Smooth muscle cell (in vitro differentiated cells): ENCODE measurements around the gene RARB. TPM values are rescaled to one million over a fixed set of nuclear protein-coding genes. Genes with fewer than 3 reads are reported as not detected.
A peak's percentile ranks its signal among the peaks of the same experiment; 100 is the strongest.

ENCODE experiments used
- DNase-seq: peaks from one replicate; lab custom pipeline; 2025; ENCODE audit not compliant: unreplicated experiment; lab: John Stamatoyannopoulos, UW
- H2AFZ ChIP-seq: fragments of 200-600 bp; sonication (generic); 2 replicates; pipeline ENCODE4 v1.6.0; 2016; ENCODE audit warnings: antibody characterized with exemption, low read depth, mild to moderate bottlenecking
- H3F3A ChIP-seq: fragments of 200-600 bp; sonication (generic); 2 replicates; pipeline ENCODE4 v1.6.0; 2017; ENCODE audit warnings: antibody characterized with exemption, low read depth
- H3K27ac ChIP-seq: fragments of 200-600 bp; sonication (generic); 2 replicates; pipeline ENCODE4 v1.5.1; 2016; ENCODE audit warnings: low read depth, mild to moderate bottlenecking
- H3K27me3 ChIP-seq: fragments of 200-600 bp; sonication (generic); 2 replicates; pipeline ENCODE4 v1.6.1; 2016; ENCODE audit warnings: low read depth, mild to moderate bottlenecking
- H3K36me3 ChIP-seq: fragments of 200-600 bp; sonication (generic); 2 replicates; pipeline ENCODE4 v1.5.1; 2016; ENCODE audit warnings: low read depth
- H3K4me1 ChIP-seq: fragments of 200-600 bp; sonication (generic); 2 replicates; pipeline ENCODE4 v1.5.1; 2016; ENCODE audit warnings: low read depth
- H3K4me2 ChIP-seq: fragments of 200-600 bp; sonication (generic); 2 replicates; pipeline ENCODE4 v1.6.0; 2016; ENCODE audit warnings: mild to moderate bottlenecking
- H3K4me3 ChIP-seq: fragments of 200-600 bp; sonication (generic); 2 replicates; pipeline ENCODE4 v1.5.1; 2016; ENCODE audit warnings: mild to moderate bottlenecking
- H3K79me2 ChIP-seq: fragments of 200-600 bp; sonication (generic); 2 replicates; pipeline ENCODE4 v1.6.0; 2016; ENCODE audit warnings: low read depth, mild to moderate bottlenecking
- H3K9ac ChIP-seq: fragments of 200-600 bp; sonication (generic); 2 replicates; pipeline ENCODE4 v1.6.0; 2016; ENCODE audit warnings: low read depth
- H3K9me3 ChIP-seq: fragments of 200-600 bp; sonication (generic); replicated peaks from 2 replicates; pipeline ENCODE4 v1.5.1; 2016; ENCODE audit warnings: low read depth
- H4K20me1 ChIP-seq: fragments of 200-600 bp; sonication (generic); 2 replicates; pipeline ENCODE4 v1.6.0; 2016; ENCODE audit warnings: low read depth
- WGBS: methylation state at CpG from one replicate; pipeline ENCODE4 v1.1.7; 2016; ENCODE audit warnings: low lambda C conversion rate; 5-methylcytosine and 5-hydroxymethylcytosine counted together
- polyA plus RNA-seq: library from polyadenylated mRNA; unstranded; fragments of >200 nt; fragmentation: Nextera tagmentation; extraction: Ambion mirVana; gene quantifications from 2 replicates; pipeline ENCODE4 v1.2.1, GENCODE V29; 2016
- total RNA-seq: library from RNA; depleted of rRNA; stranded (reverse); fragments of >200 nt; gene quantifications from 2 replicates; pipeline ENCODE4 v1.2.3, GENCODE V29; 2014
- TF ChIP-seq, protein P1 (sequence below): fragments of 200-600 bp; sonication (generic); IDR thresholded peaks from 2 replicates; pipeline ENCODE4 v1.5.1; 2017; ENCODE audit warnings: borderline replicate concordance, mild to moderate bottlenecking, antibody characterized with exemption; ENCODE audit not compliant: insufficient read depth, poor library complexity, severe bottlenecking

Gene RARB
- total and polyA plus RNA-seq, 2 experiments from 2014 or later = 88.1 to 106 TPM

DNA sequence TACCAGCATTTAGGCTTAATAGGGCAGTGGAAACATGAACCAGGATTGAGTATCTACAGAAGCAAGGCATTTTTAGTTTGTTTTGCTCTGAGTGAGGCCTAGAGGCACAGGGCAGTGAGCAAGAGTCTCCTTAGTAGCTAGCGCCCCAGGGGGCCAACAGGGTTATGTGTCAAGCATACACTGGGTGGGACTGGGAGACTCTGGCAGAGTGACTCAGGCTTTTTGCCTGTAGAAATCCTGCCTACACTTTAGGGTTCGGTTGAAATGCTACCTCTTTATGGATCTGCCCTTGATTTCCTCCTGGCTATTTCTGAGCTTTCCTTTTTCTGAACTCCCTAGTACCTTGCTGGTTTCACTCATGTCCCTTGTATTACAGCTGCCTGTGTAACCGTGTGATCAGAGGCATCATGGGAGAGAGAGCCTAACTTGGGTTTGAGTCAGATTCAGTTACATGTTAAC is 164.5 kb downstream of the RARB start:
- no peak for DNase-seq
- no peaks in the 10 kb centered on the region for H3K9me3 ChIP-seq
- H3K4me2 ChIP-seq = peak overlapping the region; percentile 60
- peaks cover 39% of the 10 kb centered on the region for H3F3A ChIP-seq
- WGBS = 21% methylated on average over 3 of the region's 3 CpGs
- H3K4me1 ChIP-seq = peaks cover 13% of the 10 kb centered on the region
- H2AFZ ChIP-seq = no peak overlapping the region
- no peaks in the 10 kb centered on the region for H4K20me1 ChIP-seq
- peak overlapping the region; percentile 50 for H3K9ac ChIP-seq
- peak overlapping the region; percentile 88 for H3K27ac ChIP-seq
- TF ChIP-seq, protein P1, sequence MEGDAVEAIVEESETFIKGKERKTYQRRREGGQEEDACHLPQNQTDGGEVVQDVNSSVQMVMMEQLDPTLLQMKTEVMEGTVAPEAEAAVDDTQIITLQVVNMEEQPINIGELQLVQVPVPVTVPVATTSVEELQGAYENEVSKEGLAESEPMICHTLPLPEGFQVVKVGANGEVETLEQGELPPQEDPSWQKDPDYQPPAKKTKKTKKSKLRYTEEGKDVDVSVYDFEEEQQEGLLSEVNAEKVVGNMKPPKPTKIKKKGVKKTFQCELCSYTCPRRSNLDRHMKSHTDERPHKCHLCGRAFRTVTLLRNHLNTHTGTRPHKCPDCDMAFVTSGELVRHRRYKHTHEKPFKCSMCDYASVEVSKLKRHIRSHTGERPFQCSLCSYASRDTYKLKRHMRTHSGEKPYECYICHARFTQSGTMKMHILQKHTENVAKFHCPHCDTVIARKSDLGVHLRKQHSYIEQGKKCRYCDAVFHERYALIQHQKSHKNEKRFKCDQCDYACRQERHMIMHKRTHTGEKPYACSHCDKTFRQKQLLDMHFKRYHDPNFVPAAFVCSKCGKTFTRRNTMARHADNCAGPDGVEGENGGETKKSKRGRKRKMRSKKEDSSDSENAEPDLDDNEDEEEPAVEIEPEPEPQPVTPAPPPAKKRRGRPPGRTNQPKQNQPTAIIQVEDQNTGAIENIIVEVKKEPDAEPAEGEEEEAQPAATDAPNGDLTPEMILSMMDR = peak; percentile 34
- H3K4me3 ChIP-seq = no peak overlapping the region
- no peaks in the 10 kb centered on the region for H3K27me3 ChIP-seq
- H3K79me2 ChIP-seq = no peaks in the 10 kb centered on the region
- H3K36me3 ChIP-seq = peaks cover 13% of the 10 kb centered on the region

DNA sequence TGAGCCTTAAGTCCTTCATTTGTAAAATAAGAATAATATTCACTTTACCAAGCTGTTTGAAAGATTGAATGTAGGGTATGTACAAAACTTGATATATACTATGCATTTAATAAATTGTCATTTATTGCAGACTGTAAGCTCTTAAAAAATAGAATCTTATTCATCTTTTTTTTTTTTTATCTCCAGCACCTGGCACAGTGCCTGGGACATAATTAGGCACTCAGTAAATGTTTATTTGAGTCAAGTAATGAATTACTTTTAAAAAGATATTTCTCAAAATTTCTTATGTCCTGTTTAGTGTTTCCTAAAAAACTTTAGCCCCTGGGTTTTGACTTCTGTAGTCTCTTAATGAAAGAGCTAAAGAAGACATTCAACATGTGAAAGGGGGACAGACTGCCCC is 164.9 kb downstream of the RARB start:
- H4K20me1 ChIP-seq = no peaks in the 10 kb centered on the region
- DNase-seq = no peak
- H3K9me3 ChIP-seq = no peaks in the 10 kb centered on the region
- peaks cover 13% of the 10 kb centered on the region for H3K4me1 ChIP-seq
- H3K36me3 ChIP-seq = peaks cover 16% of the 10 kb centered on the region
- TF ChIP-seq, protein P1 = no peak
- H3K79me2 ChIP-seq = no peaks in the 10 kb centered on the region
- peaks cover 37% of the 10 kb centered on the region for H3F3A ChIP-seq
- peak overlapping the region; percentile 50 for H3K9ac ChIP-seq
- H3K27ac ChIP-seq = peak overlapping the region; percentile 88
- H3K4me2 ChIP-seq = peak overlapping the region; percentile 60
- H3K4me3 ChIP-seq = no peak overlapping the region
- no peak overlapping the region for H2AFZ ChIP-seq
- no peaks in the 10 kb centered on the region for H3K27me3 ChIP-seq

- Histone ChIP-seq H3K9me3 (no peaks in the 10 kb centered on the region), H3K9ac (no peak overlapping the region), H4K20me1 (no peaks in the 10 kb centered on the region), H2AFZ (no peak overlapping the region), H3K27me3 (no peaks in the 10 kb centered on the region), H3K4me3 (no peak overlapping the region), H3K36me3 (peaks cover 17% of the 10 kb centered on the region), H3K27ac (peak overlapping the region; percentile 88), H3F3A (peaks cover 35% of the 10 kb centered on the region), H3K4me1 (peaks cover 13% of the 10 kb centered on the region), H3K4me2 (peak overlapping the region; percentile 60), H3K79me2 (no peaks in the 10 kb centered on the region)
- no peak for DNase-seq
- 4% methylated on average over 1 of the region's 1 CpG for WGBS
- TF ChIP-seq, protein P1 = peak; percentile 90
These were observed 166.0 kb downstream of the RARB start for GRCh38 chr3:25594007-25594502.

DNA sequence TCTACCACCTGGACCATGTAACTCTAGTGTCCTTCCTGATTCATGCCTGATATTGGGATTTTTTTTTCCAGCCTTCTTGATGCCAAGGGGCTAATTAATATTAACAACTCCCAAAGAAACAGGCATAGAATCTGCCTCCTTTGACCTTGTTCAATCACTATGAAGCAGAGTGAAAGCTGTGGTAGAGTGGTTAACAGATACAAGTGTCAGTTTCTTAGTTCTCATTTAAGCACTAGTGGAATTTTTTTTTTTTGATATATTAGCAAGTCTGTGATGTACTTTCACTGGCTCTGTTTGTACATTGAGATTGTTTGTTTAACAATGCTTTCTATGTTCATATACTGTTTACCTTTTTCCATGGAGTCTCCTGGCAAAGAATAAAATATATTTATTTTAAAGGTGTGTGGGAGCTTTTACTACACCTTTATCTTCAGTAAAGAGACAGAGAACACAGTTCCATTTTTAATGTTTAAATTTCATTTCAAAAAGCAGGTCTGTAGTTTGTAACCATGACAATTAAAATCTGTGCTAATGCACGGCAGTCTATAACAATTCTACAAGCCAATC is 169.6 kb downstream of the RARB start:
- 91% methylated on average over 1 of the region's 1 CpG for WGBS
- Histone ChIP-seq H3K27ac (peak overlapping the region; percentile 36), H3K79me2 (no peaks in the 10 kb centered on the region), H4K20me1 (peaks cover 2% of the 10 kb centered on the region), H3K9me3 (no peaks in the 10 kb centered on the region), H3K4me3 (no peak overlapping the region), H3K36me3 (peaks cover 17% of the 10 kb centered on the region), H3F3A (peaks cover 28% of the 10 kb centered on the region), H3K27me3 (no peaks in the 10 kb centered on the region), H3K9ac (no peak overlapping the region), H3K4me1 (peaks cover 6% of the 10 kb centered on the region), H2AFZ (no peak overlapping the region), H3K4me2 (no peak overlapping the region)
- TF ChIP-seq, protein P1 = no peak
- DNase-seq = no peak
